ES-I3 (cell line): Measurements from ENCODE around the gene AFAP1L1.

ENCODE experiments used
- H3K36me3 ChIP-seq: 2 replicates; pipeline ENCODE4 v1.6.1; 2013; ENCODE audit warnings: mild to moderate bottlenecking, low read length, control low read depth, moderate library complexity; ENCODE audit not compliant: insufficient read depth
- H3K4me1 ChIP-seq: 2 replicates; pipeline ENCODE4 v1.6.1; 2013; ENCODE audit warnings: mild to moderate bottlenecking, control low read depth, low read length; ENCODE audit not compliant: insufficient read depth
- H3K9ac ChIP-seq: 2 replicates; pipeline ENCODE4 v1.6.1; 2013; ENCODE audit warnings: low read depth, mild to moderate bottlenecking, low read length, moderate library complexity
- H3K9me3 ChIP-seq: 2 replicates; pipeline ENCODE4 v1.6.1; 2013; ENCODE audit warnings: mild to moderate bottlenecking, low read length, moderate library complexity; ENCODE audit not compliant: control insufficient read depth, insufficient read depth

The AFAP1L1 gene

DNA sequence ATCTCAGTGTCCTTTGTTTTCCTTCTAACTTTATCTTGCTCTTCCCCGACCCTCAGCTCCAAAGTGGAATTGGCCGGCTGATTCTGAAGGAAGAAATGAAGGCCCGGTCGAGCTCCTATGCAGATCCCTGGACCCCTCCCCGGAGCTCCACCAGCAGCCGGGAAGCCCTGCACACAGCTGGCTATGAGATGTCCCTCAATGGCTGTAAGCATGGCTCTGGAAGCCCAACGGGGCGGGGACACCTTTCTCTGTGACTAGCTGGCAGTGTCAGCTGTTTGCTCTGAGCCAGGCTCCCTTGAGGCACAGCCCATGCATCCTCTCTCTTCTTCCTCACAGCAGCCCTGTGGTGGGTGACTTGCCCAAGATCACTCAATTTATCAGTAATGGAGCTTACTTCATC, 23.9 kb upstream of the AFAP1L1 start:
- Histone ChIP-seq H3K9me3 (no peaks in the 10 kb centered on the region), H3K36me3 (no peaks in the 10 kb centered on the region), H3K4me1 (no peaks in the 10 kb centered on the region), H3K9ac (no peak overlapping the region)

GRCh38 chr5:149251546-149251945, 20.1 kb upstream of the AFAP1L1 start:
- Histone ChIP-seq H3K9me3 (no peaks in the 10 kb centered on the region), H3K9ac (no peak overlapping the region), H3K4me1 (no peaks in the 10 kb centered on the region), H3K36me3 (no peaks in the 10 kb centered on the region)

GRCh38 chr5:149254506-149254905, 17.2 kb upstream of the AFAP1L1 start:
- Histone ChIP-seq H3K4me1 (no peaks in the 10 kb centered on the region), H3K9me3 (no peaks in the 10 kb centered on the region), H3K36me3 (no peaks in the 10 kb centered on the region), H3K9ac (no peak overlapping the region)

DNA sequence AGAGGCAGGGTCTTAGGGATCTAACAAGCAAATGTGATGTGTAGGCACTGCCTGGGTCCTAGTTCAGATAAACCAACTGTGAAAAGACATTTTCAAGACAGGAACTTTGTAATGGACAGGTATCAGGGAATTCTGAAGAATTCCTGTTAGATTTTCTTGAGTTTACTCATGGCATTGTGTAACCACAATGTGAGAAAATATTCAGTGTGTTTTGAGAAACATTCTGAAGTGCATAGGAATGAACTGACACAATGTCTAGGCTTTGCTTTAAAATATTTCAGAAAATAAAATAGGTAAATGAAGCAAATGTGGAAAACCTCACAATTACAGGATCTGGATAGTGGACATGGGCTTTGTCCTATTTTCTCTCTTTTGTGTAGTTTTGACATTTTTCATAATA, 15.2 kb upstream of the AFAP1L1 start:
- Histone ChIP-seq H3K36me3 (no peaks in the 10 kb centered on the region), H3K9ac (no peak overlapping the region), H3K9me3 (no peaks in the 10 kb centered on the region), H3K4me1 (no peaks in the 10 kb centered on the region)

- Histone ChIP-seq H3K4me1 (no peaks in the 10 kb centered on the region), H3K9ac (no peak overlapping the region), H3K9me3 (no peaks in the 10 kb centered on the region), H3K36me3 (no peaks in the 10 kb centered on the region)
Measured at GRCh38 chr5:149257131-149257530, 14.5 kb upstream of the AFAP1L1 start.

DNA sequence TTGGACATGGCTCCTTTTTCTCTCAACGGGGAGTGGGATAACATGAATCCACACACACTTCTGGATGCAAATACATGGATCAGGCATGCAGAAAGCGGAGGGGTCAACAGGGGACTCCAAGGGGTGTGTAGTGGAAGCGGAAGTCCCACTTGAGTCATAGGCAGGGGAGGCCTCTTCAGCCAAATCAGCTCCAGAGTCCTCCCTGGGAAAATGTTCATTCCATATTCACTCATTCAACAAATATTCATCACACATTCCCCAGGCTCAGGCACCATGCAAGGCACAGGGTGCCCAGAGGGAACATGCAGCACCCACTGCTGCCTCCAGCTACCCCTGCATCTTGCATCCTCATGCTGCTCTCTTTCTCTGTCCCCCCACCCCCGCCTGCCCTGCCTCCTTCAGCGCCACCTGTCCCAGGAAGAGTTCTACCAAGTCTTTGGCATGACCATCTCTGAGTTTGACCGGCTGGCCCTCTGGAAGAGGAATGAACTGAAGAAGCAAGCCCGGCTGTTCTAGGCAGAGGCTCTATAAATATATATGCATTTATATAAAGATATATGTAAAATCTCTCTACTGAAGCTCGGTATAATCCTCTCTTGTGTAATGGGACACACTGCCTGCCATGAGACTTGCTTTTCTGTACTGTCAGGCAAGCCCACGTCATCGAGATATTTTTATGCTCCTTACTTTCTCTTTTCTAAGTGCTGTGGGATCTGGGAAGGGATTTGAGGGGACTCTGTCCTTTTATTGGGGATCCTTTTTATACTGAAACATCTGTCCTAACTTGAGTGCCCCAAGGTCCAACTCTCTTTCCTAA, 13.6 kb upstream of the AFAP1L1 start:
- no peaks in the 10 kb centered on the region for H3K9me3 ChIP-seq
- H3K4me1 ChIP-seq = no peaks in the 10 kb centered on the region
- no peak overlapping the region for H3K9ac ChIP-seq
- H3K36me3 ChIP-seq = no peaks in the 10 kb centered on the region

DNA sequence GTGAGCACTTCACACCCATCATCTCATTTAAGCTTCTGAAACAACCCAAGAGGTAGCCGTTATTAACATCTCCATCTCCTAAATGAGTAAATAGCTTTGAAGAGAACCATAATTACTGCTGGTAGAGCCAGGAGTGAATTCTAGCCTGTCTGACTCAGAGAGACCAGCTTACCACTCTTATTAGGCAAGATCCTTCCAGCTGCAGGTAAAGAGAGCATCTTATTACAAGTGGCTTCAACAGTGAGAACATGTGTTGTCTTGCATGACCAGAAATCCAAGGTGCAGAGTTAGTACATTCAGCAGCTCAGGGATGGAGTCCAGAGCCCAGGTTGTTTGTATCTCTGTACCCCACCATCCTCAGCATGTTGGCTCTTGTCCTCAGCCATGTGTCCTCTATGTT, 10.9 kb upstream of the AFAP1L1 start:
- H3K36me3 ChIP-seq = no peaks in the 10 kb centered on the region
- H3K9ac ChIP-seq = no peak overlapping the region
- no peaks in the 10 kb centered on the region for H3K4me1 ChIP-seq
- no peaks in the 10 kb centered on the region for H3K9me3 ChIP-seq

- H3K9ac ChIP-seq = no peak overlapping the region
- no peaks in the 10 kb centered on the region for H3K9me3 ChIP-seq
- H3K36me3 ChIP-seq = no peaks in the 10 kb centered on the region
- no peaks in the 10 kb centered on the region for H3K4me1 ChIP-seq
Measured at GRCh38 chr5:149261246-149261645, 10.4 kb upstream of the AFAP1L1 start.

GRCh38 chr5:149262315-149262714, 9.3 kb upstream of the AFAP1L1 start:
- no peak overlapping the region for H3K9ac ChIP-seq
- H3K9me3 ChIP-seq = no peaks in the 10 kb centered on the region
- H3K36me3 ChIP-seq = no peaks in the 10 kb centered on the region
- H3K4me1 ChIP-seq = no peaks in the 10 kb centered on the region

DNA sequence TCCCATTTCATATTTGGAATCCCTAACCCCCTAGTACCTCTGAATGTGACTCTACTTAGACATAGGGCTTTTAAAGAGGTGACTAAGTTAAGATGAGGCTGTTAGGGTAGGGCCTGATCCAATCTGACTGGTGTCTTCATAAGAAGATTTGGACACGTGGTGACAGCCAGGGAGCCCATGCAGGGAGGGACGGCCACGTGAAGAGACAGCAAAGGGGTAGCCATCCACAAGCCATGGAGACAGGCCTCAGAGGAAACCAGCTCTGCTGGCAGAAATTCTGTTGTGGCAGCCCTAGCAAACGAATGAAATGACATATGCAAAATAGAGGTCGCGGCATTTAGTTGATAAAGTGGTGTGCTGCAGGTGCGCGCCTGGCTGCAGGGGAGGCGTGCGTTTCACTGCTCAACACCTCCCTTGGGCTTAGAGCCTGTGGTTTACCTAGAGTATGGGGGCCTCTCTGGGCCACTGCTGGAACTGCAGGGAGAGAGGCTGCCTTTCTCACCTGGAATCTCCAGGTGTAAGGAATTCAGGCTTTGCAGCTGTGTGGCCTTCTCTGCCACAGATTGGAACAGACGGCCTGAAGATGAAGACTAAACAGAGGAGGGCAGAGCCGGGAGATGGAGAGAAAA, 7.1 kb upstream of the AFAP1L1 start:
- Histone ChIP-seq H3K4me1 (no peaks in the 10 kb centered on the region), H3K9ac (no peak overlapping the region), H3K36me3 (no peaks in the 10 kb centered on the region), H3K9me3 (no peaks in the 10 kb centered on the region)

GRCh38 chr5:149265068-149265465, 6.6 kb upstream of the AFAP1L1 start:
- H3K4me1 ChIP-seq = no peaks in the 10 kb centered on the region
- H3K36me3 ChIP-seq = no peaks in the 10 kb centered on the region
- H3K9ac ChIP-seq = no peak overlapping the region
- H3K9me3 ChIP-seq = no peaks in the 10 kb centered on the region

- Histone ChIP-seq H3K4me1 (no peaks in the 10 kb centered on the region), H3K9me3 (no peaks in the 10 kb centered on the region), H3K9ac (no peak overlapping the region), H3K36me3 (no peaks in the 10 kb centered on the region)
Measured at GRCh38 chr5:149265597-149265996, 6.1 kb upstream of the AFAP1L1 start.

DNA sequence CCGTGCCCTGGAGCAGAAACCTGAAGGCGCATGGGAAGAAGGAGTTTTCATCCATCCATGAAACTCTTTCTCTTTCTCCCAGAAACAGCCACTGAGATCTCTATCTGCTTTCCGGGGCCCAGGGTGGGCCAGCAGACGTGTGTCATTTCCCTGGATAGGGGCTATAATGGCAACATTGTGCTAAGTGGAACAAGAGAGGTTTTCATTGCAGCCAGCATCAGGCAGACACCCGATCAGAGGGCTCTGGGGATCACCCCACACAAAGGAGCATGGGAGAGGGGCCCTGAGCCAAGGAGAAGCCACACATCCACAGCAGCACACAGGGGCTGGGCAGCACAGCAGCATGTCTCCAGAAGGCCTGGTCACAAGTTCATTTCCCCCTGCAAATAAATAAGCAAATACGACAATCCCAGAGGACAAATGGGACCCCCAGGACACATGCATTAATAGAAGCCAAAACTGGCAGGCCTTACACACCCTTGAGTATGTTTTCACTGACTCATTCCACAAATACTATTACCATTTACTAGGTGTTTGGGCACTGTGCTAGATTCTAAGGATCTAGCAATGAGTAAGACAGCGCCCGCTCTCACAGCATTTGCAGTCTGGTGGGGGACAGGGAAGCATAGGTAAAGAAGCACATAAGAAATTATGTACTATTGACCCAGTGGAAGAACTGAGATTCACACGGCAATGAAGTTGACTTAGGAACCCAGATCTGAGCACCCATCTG, 4.3 kb upstream of the AFAP1L1 start:
- Histone ChIP-seq H3K9me3 (no peaks in the 10 kb centered on the region), H3K9ac (no peak overlapping the region), H3K36me3 (no peaks in the 10 kb centered on the region), H3K4me1 (no peaks in the 10 kb centered on the region)

DNA sequence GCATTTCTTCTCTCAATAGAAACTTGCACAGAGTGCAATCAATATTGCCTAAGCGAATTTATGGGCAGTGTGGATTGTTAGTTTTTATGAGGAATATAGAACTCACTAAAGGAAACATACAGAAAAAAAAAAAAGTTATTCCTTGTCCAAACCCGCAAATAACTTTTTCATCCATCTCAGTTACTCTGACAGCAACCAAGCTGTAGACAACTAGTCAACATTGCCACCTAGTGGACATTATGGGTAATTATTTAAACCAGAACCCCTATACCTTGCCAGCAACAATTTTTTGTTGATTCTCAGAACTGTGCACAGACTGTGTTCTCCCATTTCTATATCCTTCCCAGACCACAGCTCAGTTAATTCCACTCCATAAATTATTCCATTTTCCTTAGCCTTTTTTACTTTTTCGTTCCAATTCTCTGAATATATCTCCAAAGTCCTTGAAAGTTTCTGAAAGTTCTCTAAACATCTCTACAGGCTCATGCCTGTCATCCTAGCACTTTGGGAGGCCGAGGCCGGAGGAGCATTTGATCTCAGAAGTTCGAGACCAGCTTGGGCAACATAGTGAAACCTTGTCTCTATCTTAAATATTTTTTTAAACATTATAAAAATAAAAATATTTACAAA, 2.6 kb upstream of the AFAP1L1 start:
- Histone ChIP-seq H3K36me3 (no peaks in the 10 kb centered on the region), H3K4me1 (0 out of 2 replicates have a peak, but pooled peaks cover 7% of the 10 kb centered on the region), H3K9ac (no peak overlapping the region), H3K9me3 (no peaks in the 10 kb centered on the region)
